T-helper 2 cell treated with Interferon-gamma antibody and Interleukin-4, amounts not matched to agents 5 μg/mL and 100 μg/mL, for 36 hours (primary cell): ENCODE data around the gene ORAI3.

Source experiments
- DNase-seq: peaks from one replicate; pipeline ENCODE4 v3.0.0; 2021; ENCODE audit warnings: low spot score
- H3K27ac Mint-ChIP-seq: one replicate; pipeline ENCODE4 v1.8.0; 2021; ENCODE audit warnings: mild to moderate bottlenecking, mixed read lengths
- H3K27me3 Mint-ChIP-seq: one replicate; pipeline ENCODE4 v1.8.0; 2021; ENCODE audit warnings: low read depth, mixed read lengths
- H3K36me3 Mint-ChIP-seq: one replicate; pipeline ENCODE4 v1.8.0; 2021; ENCODE audit warnings: low read depth, mixed read lengths
- H3K4me1 Mint-ChIP-seq: one replicate; pipeline ENCODE4 v1.8.0; 2021; ENCODE audit warnings: low read depth, mixed read lengths
- H3K4me3 Mint-ChIP-seq: one replicate; pipeline ENCODE4 v1.8.0; 2022; ENCODE audit warnings: mild to moderate bottlenecking, moderate library complexity, mixed read lengths
- H3K9me3 Mint-ChIP-seq: one replicate; pipeline ENCODE4 v1.8.0; 2021; ENCODE audit warnings: mixed read lengths

The ORAI3 gene

GRCh38 chr16:30948667-30949649 lies at the start of gene ORAI3:
Gene ORAI3 (plus strand): TSS chr16:30949068. CDS start chr16:30949290, 222 bp downstream.
- Mint-ChIP-seq H3K9me3 (no peaks in the 10 kb centered on the region), H3K4me1 (peaks cover 16% of the 10 kb centered on the region), H3K36me3 (peaks cover 21% of the 10 kb centered on the region), H3K4me3 (peak within 1 kb of the TSS; percentile 96), H3K27ac (peak within 1 kb of the TSS; percentile 90), H3K27me3 (no peaks in the 10 kb centered on the region)
- peak; percentile 45 for DNase-seq

DNA sequence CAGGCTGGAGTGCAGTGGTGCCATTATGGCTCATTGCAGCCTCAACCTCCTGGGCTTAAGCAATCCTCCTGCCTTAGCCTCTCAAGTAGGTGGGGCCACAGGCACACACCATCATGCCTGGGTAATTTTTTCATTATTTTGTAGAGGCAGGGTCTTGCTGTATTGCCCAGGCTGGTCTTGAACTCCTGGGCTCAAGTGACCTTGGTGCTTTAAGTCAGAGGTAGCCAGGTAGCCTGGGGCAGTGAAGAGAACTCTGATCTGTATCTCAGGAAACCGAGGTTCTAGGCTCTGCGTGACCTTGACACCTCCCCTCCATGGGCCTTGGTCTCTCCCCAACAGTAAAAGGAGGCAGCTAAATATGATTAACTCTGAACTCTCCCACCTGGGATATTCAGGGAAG lies 49.1 kb upstream of the ORAI3 start:
- H3K9me3 Mint-ChIP-seq: peaks cover 4% of the 10 kb centered on the region
- DNase-seq: no peak

DNA sequence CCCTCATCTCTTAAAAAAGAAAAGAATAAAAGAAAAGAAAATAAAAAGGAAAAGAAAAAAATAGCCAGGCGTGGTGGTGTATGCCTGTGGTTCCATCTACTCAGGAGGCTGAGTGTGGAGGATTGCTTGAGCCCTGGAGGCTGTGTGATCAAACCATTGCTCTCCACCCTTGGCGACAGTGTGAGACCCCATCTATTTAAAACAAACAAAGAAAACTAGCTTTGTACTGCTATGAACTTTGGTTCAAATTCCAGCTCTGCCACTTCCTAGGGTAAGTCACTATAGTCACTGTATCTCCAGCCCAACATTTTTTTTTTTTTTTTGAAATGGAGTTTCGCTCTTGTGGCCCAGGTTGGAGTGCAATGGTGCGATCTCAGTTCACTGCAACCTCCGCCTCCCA lies 48.3 kb upstream of the ORAI3 start:
- no peaks in the 10 kb centered on the region for H3K27me3 Mint-ChIP-seq
- DNase-seq: no peak
- H3K4me3 Mint-ChIP-seq: peak overlapping the region; percentile 76
- peaks cover 4% of the 10 kb centered on the region for H3K9me3 Mint-ChIP-seq
- H3K27ac Mint-ChIP-seq: no peak overlapping the region
- H3K36me3 Mint-ChIP-seq: peaks cover 8% of the 10 kb centered on the region
- H3K4me1 Mint-ChIP-seq: peaks cover 38% of the 10 kb centered on the region

More for the DNA sequence above, 49.1 kb upstream of the ORAI3 start:
- no peaks in the 10 kb centered on the region for H3K27me3 Mint-ChIP-seq
- no peak overlapping the region for H3K4me3 Mint-ChIP-seq
- no peak overlapping the region for H3K27ac Mint-ChIP-seq
- peaks cover 8% of the 10 kb centered on the region for H3K36me3 Mint-ChIP-seq
- H3K4me1 Mint-ChIP-seq: peaks cover 43% of the 10 kb centered on the region

DNA sequence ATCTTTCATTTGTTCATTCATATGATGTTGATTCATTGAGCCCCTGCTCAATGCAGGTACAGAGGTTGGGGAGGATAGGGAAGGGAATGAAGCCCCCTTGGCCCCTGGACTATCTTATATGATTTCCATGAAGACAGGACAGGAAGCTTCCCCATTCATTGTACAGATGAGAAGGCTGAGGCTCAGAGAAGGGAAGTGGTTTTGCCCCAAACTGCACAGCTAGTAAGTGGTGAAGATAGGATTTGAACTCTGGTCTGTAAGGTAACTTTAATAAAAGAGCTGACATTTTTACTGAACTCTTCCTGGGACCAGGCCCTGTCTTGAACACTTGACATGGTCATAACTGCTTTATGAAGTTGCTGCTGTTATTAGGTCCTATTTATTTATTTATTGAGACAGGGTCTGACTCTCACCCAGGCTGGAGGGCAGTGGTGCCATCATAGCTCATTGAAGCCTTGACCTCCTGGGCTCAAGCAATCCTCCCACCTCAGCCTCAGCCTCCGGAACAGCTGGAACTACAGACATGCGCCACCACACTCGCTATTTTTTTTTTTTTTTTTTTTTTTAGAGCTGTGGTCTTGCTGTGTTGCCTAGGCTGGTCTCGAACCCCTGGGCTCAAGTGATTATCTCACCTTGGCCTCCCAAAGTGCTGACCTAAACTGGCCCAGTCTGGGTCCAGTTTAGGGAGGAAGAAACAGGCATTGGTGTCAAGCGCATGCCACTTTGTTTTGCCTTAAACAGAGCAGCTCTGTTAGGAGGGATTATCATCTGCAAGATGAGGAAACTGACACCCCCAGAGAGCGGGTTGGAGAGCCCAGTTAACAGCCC lies 47.5 kb upstream of the ORAI3 start:
- Mint-ChIP-seq H3K36me3 (peaks cover 8% of the 10 kb centered on the region), H3K27ac (peak overlapping the region; percentile 72), H3K4me3 (peak overlapping the region; percentile 76), H3K9me3 (peaks cover 4% of the 10 kb centered on the region), H3K4me1 (peaks cover 32% of the 10 kb centered on the region), H3K27me3 (no peaks in the 10 kb centered on the region)
- no peak for DNase-seq

GRCh38 chr16:30902029-30902972 lies 46.6 kb upstream of the ORAI3 start:
- Mint-ChIP-seq H3K27ac (peak overlapping the region; percentile 99), H3K36me3 (peaks cover 8% of the 10 kb centered on the region), H3K9me3 (peaks cover 4% of the 10 kb centered on the region), H3K4me1 (peaks cover 28% of the 10 kb centered on the region), H3K4me3 (peak overlapping the region; percentile 99), H3K27me3 (no peaks in the 10 kb centered on the region)
- peak; percentile 72 for DNase-seq

DNA sequence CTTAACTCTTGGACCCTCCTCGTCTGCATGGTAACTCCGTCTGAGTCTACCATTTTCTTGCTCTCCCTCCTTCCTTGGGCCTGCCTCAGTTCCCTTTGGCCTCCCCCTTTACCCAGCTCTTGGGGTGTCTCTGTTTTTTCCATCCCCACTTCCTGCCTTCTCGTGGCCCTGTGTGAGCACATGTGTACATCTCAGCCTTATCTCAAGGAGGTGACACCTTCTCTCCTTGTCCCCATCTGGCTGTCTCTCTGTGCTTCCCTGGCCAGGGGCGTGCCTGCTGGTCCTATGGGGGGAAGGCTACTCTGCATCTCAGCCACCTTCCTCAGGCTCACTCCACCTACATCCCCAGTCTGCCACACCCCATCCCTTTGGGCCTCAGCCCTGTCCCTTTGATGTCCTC lies 45.9 kb upstream of the ORAI3 start:
- Mint-ChIP-seq H3K36me3 (peaks cover 8% of the 10 kb centered on the region), H3K27ac (peak overlapping the region; percentile 99), H3K4me3 (peak overlapping the region; percentile 99), H3K9me3 (peaks cover 4% of the 10 kb centered on the region), H3K4me1 (peaks cover 32% of the 10 kb centered on the region), H3K27me3 (no peaks in the 10 kb centered on the region)
- no peak for DNase-seq

- Mint-ChIP-seq H3K9me3 (peaks cover 4% of the 10 kb centered on the region), H3K4me1 (peaks cover 32% of the 10 kb centered on the region), H3K36me3 (peaks cover 8% of the 10 kb centered on the region), H3K27me3 (no peaks in the 10 kb centered on the region), H3K4me3 (peak overlapping the region; percentile 99), H3K27ac (peak overlapping the region; percentile 99)
- no peak for DNase-seq
Measured at GRCh38 chr16:30903596-30903995, 45.3 kb upstream of the ORAI3 start.

- no peak for DNase-seq
- peaks cover 8% of the 10 kb centered on the region for H3K36me3 Mint-ChIP-seq
- H3K9me3 Mint-ChIP-seq: peaks cover 4% of the 10 kb centered on the region
- peak overlapping the region; percentile 99 for H3K27ac Mint-ChIP-seq
- peaks cover 32% of the 10 kb centered on the region for H3K4me1 Mint-ChIP-seq
- no peaks in the 10 kb centered on the region for H3K27me3 Mint-ChIP-seq
- H3K4me3 Mint-ChIP-seq: no peak overlapping the region
Measured at GRCh38 chr16:30904114-30904780, 44.6 kb upstream of the ORAI3 start.

DNA sequence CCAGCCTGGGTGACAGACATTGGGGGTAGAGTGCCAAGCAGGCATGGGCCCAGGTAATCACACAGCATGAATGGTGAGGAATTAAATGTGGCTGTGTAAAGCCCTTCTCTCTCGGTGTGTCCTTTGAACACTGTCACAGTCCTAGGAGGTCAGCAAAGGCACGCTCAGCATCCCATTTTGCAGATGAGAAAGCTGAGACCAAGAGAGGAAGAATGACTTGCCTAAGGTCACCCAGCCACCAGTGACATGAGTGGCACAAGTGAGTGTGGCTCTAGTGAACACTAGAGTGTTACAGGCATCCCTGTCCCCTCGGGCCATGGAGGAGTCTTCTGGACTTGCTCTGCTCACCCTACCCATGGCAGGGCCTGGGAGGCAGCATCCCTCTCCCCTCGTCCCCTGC lies 41.8 kb upstream of the ORAI3 start:
- Mint-ChIP-seq H3K4me1 (peaks cover 18% of the 10 kb centered on the region), H3K36me3 (peaks cover 8% of the 10 kb centered on the region), H3K27ac (no peak overlapping the region), H3K4me3 (no peak overlapping the region), H3K9me3 (peaks cover 4% of the 10 kb centered on the region), H3K27me3 (no peaks in the 10 kb centered on the region)
- no peak for DNase-seq

GRCh38 chr16:30910427-30911029 lies 38.3 kb upstream of the ORAI3 start:
- no peak for DNase-seq
- H3K4me1 Mint-ChIP-seq: peaks cover 5% of the 10 kb centered on the region
- no peak overlapping the region for H3K27ac Mint-ChIP-seq
- H3K9me3 Mint-ChIP-seq: no peaks in the 10 kb centered on the region
- H3K4me3 Mint-ChIP-seq: no peak overlapping the region
- H3K27me3 Mint-ChIP-seq: no peaks in the 10 kb centered on the region
- H3K36me3 Mint-ChIP-seq: no peaks in the 10 kb centered on the region

- no peaks in the 10 kb centered on the region for H3K9me3 Mint-ChIP-seq
- H3K4me3 Mint-ChIP-seq: no peak overlapping the region
- no peaks in the 10 kb centered on the region for H3K36me3 Mint-ChIP-seq
- H3K27me3 Mint-ChIP-seq: no peaks in the 10 kb centered on the region
- H3K27ac Mint-ChIP-seq: no peak overlapping the region
- peaks cover 1% of the 10 kb centered on the region for H3K4me1 Mint-ChIP-seq
- no peak for DNase-seq
Measured at GRCh38 chr16:30912794-30913412, 36.0 kb upstream of the ORAI3 start.

GRCh38 chr16:30914830-30915229 lies 34.0 kb upstream of the ORAI3 start:
- H3K36me3 Mint-ChIP-seq: no peaks in the 10 kb centered on the region

More at GRCh38 chr16:30914830-30915229, 34.0 kb upstream of the ORAI3 start:
- no peaks in the 10 kb centered on the region for H3K9me3 Mint-ChIP-seq
- no peak overlapping the region for H3K4me3 Mint-ChIP-seq
- H3K27ac Mint-ChIP-seq: no peak overlapping the region
- H3K4me1 Mint-ChIP-seq: no peaks in the 10 kb centered on the region
- no peaks in the 10 kb centered on the region for H3K27me3 Mint-ChIP-seq
- no peak for DNase-seq
